SK-N-MC (cell line): Measurements from ENCODE around the gene FSCN2.

Source experiments
- EZH2 ChIP-seq: fragments of 200-600 bp; sonication (generic); IDR thresholded peaks from one replicate; pipeline ENCODE4 v1.6.1; 2017; ENCODE audit warnings: antibody characterized with exemption
- FOXP2 ChIP-seq: optimal IDR thresholded peaks from 2 replicates; pipeline ENCODE3; 2011; ENCODE audit warnings: mild to moderate bottlenecking, moderate library complexity; ENCODE audit not compliant: insufficient read depth; ENCODE audit errors: extremely low read length, control extremely low read depth
- POLR2AphosphoS5 ChIP-seq: IDR thresholded peaks from 2 replicates; pipeline ENCODE4 v1.6.1; 2012; ENCODE audit warnings: mild to moderate bottlenecking, low read depth, low read length, borderline replicate concordance

GRCh38 chr17:81557276-81558114 lies 29.3 kb downstream of the FSCN2 start:
- TF ChIP-seq EZH2 (no peak), POLR2AphosphoS5 (no peak), FOXP2 (no peak)
